COLO829 (cell line): Measurements from ENCODE around the gene ZNF454.

Source experiments
- DNase-seq: peaks from one replicate; pipeline ENCODE4 v3.0.0; 2012; ENCODE audit warnings: low spot score

Gene ZNF454

DNA sequence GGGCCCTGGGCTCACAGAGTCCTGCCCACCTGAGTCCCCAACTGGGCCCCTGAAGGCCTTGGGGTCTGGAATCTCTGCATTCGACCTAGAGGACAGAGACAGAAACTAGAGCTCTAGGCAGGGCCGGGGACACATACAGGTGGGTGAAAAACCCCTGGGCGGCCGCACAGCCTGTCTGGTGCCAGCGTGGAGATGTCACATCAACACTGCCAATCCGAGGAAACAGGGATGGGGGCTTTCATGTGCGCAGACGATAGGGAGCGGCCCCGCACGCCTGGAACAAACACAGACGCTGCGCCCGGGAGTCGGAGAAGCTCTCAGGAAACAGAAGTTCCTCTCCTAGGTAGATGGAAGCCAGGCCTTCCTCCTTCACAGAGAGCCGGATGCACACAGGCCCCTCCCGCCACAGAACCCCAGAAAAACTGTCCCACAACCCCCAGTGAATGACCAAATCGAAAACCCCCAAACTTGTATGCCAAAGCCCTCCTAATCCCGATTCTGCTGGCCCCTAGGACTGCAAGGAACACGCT, 52.3 kb downstream of the ZNF454 start:
- DNase-seq: no peak

DNA sequence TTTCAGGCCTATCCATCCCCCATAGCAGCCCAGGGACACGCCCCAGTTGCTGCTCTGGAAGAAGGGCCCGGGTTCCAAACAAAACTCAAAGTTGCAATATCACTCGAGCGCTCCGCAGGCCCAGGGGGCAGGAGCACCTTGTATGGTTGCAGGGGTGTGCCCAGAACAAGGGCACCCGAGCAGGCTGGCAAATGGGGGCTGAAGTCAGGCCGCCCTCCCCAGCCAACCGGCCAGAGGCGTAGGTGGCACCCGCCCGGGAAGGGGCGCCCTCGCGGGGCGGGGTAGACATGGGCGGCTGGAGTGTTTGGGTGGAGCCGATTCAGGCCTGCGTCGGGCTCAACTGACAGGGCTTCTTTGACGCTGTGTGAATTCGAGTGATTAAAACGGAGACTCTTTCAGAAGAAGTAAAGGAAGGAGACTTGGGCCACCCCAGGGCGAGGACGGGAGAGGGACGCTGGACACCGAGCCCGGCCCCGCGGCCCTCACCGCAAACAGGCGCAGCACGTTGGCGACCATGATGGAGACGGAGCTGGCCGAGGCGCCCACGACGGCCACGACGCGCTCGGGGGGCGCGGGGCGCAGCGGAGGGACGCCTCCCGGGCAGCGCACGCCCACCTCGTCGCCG, 53.1 kb downstream of the ZNF454 start:
- DNase-seq: no peak

DNA sequence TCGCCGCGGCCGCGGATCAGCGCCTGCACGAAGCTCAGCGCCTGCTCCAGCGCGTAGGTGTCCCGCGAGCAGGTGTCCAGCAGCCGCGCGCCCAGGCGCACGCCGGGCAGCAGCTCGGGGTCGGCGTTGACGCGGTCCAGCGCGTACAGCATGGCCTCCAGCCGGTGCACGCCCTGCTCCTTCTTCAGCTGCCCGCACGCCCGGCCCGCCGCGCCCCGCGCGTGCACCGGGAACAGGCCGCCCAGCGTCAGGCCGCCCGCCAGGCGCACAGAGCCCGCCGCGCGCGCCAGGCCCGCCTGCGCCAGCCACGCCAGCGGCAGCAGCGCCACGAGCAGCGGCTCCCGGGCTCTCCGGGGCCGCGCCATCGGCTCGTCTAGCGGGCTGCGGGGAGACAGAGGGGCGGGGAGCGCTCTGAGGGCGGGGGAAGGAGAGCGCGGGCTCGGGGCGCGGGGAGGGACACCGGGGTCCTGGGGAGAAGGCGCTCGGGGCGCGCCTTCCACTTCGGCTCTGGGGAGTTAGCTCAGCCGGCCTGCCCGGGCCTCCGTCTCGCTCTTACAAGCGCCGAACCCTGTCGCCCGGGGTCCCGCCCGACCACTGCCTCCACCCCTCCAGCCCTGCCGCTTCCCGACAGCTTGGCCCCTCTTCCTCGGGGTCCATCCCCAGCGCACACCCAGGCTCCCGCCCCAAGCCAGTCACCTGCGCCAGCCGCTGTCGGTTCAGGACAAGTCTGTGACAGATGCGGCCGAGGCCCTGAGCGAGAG, 53.8 kb downstream of the ZNF454 start, which contains the start of gene GRM6:
Gene GRM6, minus strand, starts transcription at position 741 of the 761 bp plus-strand sequence. Its CDS starts 376 bp downstream, at position 365.
- DNase-seq: no peak

DNA sequence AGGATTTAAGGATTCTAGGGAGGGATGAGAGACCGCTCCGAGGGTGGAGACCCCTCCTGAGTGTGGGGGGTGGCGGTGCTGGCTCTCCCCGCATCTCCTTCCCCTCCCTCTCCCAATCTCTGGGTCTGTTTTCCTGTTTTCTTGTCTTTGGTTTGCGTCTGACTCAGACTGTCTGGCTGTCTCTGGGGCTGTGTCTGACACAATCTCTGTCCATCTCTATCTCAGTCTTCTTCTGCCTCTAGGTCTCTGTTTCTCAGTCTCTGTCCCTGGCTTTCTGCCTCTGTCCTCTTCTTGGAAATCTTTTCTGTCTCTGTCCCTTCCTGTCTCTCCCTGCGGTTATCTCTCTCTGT, 54.3 kb downstream of the ZNF454 start:
- DNase-seq: no peak

DNA sequence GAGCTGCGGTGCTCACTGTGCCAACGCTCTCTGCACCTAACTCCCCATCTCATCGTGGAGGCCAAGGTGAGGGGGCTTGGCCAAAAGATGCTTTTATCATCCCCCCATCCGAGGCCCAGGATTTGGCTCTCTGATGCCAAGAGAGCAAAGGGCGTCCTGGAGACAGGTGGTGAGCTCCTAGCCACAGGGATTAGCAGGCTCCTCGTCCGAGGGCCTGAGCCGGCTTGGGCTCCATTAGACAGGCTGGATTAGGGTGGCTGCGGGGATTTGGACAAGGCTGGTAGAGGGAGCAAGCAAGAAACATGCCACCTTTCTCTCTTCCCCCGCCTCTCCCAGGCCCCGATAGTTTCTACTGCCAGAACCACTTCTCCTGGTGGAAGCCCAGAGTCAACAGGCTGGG, 55.2 kb downstream of the ZNF454 start:
- no peak for DNase-seq

DNA sequence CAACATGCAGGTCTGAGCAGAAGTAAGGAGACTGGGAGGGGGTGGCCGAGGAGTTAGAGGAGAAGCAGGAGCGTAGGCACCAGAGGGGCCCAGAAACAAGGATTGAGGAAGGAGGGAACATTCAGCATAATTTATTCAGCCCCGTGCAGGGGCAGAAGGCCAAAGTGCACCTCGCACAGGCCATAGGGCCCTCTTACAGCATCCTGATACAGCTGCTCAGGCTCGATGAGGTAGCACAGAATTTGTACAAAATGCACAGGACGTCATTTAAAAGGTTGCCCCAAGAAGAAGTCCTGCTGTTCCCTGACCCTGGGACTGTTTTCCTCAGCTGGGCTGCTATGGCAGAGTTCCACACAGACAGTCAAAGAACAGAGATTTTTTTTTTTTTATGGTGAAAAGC, 56.2 kb downstream of the ZNF454 start:
- DNase-seq: no peak

DNA sequence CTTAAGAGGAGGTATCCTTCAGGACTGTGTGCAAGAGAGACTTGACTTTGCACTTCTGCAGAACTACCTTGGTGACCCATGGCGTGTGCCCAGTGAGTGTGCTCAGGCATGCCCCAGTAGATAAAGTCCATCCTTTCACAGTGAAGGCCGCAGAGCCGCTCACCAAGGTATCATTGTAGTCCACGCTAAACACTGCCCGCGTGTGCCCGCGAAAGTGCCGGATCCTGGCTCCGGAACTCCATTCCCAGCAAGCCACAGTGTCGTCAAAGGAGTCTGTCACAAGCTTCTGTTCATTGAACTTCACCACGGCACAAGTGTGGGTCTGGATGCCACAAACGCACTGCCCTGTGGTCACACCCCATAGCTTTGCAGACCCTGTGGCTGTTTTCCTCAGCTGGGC, 57.4 kb downstream of the ZNF454 start:
- no peak for DNase-seq

DNA sequence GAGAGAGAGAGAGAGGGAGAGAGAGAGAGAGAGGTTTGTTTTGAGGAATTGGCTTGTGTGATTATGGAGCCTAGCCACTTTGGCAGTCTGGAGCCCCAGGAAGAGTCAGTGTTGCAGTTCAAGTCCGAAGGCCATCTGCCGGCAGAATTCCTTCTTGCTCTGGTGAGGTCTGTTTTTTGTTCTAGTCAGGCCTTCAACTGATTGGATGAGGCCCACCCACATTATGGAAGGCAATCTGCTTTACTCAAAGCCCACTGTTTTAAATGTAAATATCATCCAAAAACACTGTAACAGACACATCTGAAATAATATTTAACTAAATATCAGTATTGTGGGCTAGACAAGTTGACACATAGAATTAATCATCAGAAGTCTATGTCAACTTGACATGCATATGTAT, 65.6 kb downstream of the ZNF454 start:
- no peak for DNase-seq

DNA sequence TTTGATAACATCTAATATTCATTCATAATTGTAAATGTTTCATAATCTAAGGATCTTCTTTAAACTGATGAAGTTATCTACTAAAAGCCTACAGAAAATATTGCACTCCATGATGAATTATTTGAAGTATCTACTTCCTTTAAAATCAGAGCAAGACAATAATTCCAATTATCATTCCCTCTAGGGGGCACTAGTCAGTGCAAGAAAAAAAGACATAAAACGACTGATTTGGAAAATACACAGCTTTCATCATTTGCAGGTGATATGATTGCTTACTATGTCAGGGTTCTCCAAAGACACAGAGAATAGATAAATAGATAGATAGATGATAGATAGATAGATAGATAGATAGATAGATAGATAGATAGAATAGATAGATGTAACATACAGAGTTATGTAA, 67.7 kb downstream of the ZNF454 start:
- no peak for DNase-seq
